Neuronal stem cell (in vitro differentiated cells): ENCODE measurements around the gene MIR17HG.

ENCODE experiments used
- DNase-seq: peaks from one replicate; pipeline ENCODE4 v3.0.0-alpha.2; 2013; ENCODE audit warnings: low spot score
- H2AFZ ChIP-seq: one replicate; pipeline ENCODE4 v1.6.1; 2013; ENCODE audit warnings: mild to moderate bottlenecking, low read length, inconsistent platforms
- H2AK5ac ChIP-seq: 2 replicates; pipeline ENCODE4 v1.6.1; 2013; ENCODE audit warnings: low read depth, mild to moderate bottlenecking, inconsistent platforms, low read length, moderate library complexity, mixed read lengths
- H2BK120ac ChIP-seq: 2 replicates; pipeline ENCODE4 v1.6.1; 2013; ENCODE audit warnings: low read depth, mild to moderate bottlenecking, inconsistent platforms, low read length, moderate library complexity, mixed read lengths
- H2BK12ac ChIP-seq: one replicate; pipeline ENCODE4 v1.6.1; 2013; ENCODE audit warnings: low read length, inconsistent platforms
- H2BK15ac ChIP-seq: 2 replicates; pipeline ENCODE4 v1.6.1; 2013; ENCODE audit warnings: mild to moderate bottlenecking, low read length, inconsistent platforms, mixed read lengths
- H2BK5ac ChIP-seq: one replicate; pipeline ENCODE4 v1.6.1; 2013; ENCODE audit warnings: inconsistent platforms, mild to moderate bottlenecking, low read length, moderate library complexity
- H3K14ac ChIP-seq: one replicate; pipeline ENCODE4 v1.6.1; 2013; ENCODE audit warnings: low read length, inconsistent platforms
- H3K18ac ChIP-seq: 2 replicates; pipeline ENCODE4 v1.6.1; 2013; ENCODE audit warnings: low read length, inconsistent platforms
- H3K23ac ChIP-seq: 2 replicates; pipeline ENCODE4 v1.6.1; 2013; ENCODE audit warnings: low read depth, mild to moderate bottlenecking, mixed read lengths, low read length, inconsistent platforms; ENCODE audit not compliant: poor library complexity
- H3K27ac ChIP-seq: replicated peaks from 3 replicates; pipeline ENCODE4 v1.5.1; 2013; ENCODE audit warnings: low read length, inconsistent platforms
- H3K27me3 ChIP-seq, 3 experiments: 2 replicates each; pipeline ENCODE4 v1.6.1; 2013; ENCODE audit warnings: low read length in 3 of 3, mild to moderate bottlenecking in 2 of 3, inconsistent platforms in 1 of 3, low read depth in 1 of 3, mixed read lengths in 1 of 3, moderate library complexity in 1 of 3; ENCODE audit not compliant: control insufficient read depth in 3 of 3, insufficient read depth in 3 of 3
- H3K36me3 ChIP-seq, 2 donors: replicated peaks in 1 of 2; 2 replicates each; pipeline ENCODE4 v1.6.1; 2013; ENCODE audit warnings: low read length in 2 of 2; ENCODE audit not compliant: control insufficient read depth in 2 of 2, insufficient read depth in 2 of 2
- H3K4ac ChIP-seq: 2 replicates; pipeline ENCODE4 v1.6.1; 2013; ENCODE audit warnings: inconsistent platforms, mild to moderate bottlenecking, low read length, moderate library complexity
- H3K4me1 ChIP-seq, 2 donors: 1 replicate in 1 of 2; 2 replicates in 1 of 2; pipeline ENCODE4 v1.6.1; 2013; ENCODE audit warnings: low read length in 2 of 2, low read depth in 1 of 2; ENCODE audit not compliant: control insufficient read depth in 2 of 2, insufficient read depth in 1 of 2
- H3K4me2 ChIP-seq: one replicate; pipeline ENCODE4 v1.6.1; 2013; ENCODE audit warnings: mild to moderate bottlenecking, low read length, inconsistent platforms; ENCODE audit not compliant: insufficient read depth, poor library complexity, severe bottlenecking
- H3K4me3 ChIP-seq, 2 donors: 2 replicates each; pipeline ENCODE4 v1.5.1; 2013; ENCODE audit warnings: low read length in 2 of 2, mild to moderate bottlenecking in 2 of 2, inconsistent platforms in 1 of 2, moderate library complexity in 1 of 2
- H3K79me1 ChIP-seq: one replicate; pipeline ENCODE4 v1.6.1; 2013; ENCODE audit warnings: low read depth, mild to moderate bottlenecking, inconsistent platforms, low read length, moderate library complexity
- H3K9ac ChIP-seq: one replicate; pipeline ENCODE4 v1.6.1; 2013; ENCODE audit warnings: mild to moderate bottlenecking, low read depth, low read length, inconsistent platforms; ENCODE audit not compliant: poor library complexity
- H3K9me3 ChIP-seq, 2 donors: replicated peaks in 1 of 2; 2 replicates each; pipeline versions ENCODE3 to v1.6.1; 2013; ENCODE audit warnings: low read length in 2 of 2, mild to moderate bottlenecking in 2 of 2, inconsistent platforms in 1 of 2, low read depth in 1 of 2, mixed read lengths in 1 of 2, moderate library complexity in 1 of 2; ENCODE audit not compliant: control insufficient read depth in 2 of 2, insufficient read depth in 1 of 2
- H4K8ac ChIP-seq: one replicate; pipeline ENCODE4 v1.6.1; 2013; ENCODE audit warnings: low read depth, mild to moderate bottlenecking, inconsistent platforms, low read length, moderate library complexity
- H4K91ac ChIP-seq: one replicate; pipeline ENCODE4 v1.6.1; 2013; ENCODE audit warnings: low read length, low read depth, mild to moderate bottlenecking, inconsistent platforms; ENCODE audit not compliant: poor library complexity
- WGBS, 2 donors: extraction: QIAGEN DNeasy Blood & Tissue Kit; methylation state at CpG; one replicate each; pipeline ENCODE4 v1.1.7; 2013; ENCODE audit warnings: missing lambda C conversion rate in 2 of 2, mixed read lengths in 1 of 2; ENCODE audit not compliant: insufficient read length in 2 of 2, insufficient replicate concordance in 1 of 2; ENCODE audit errors: extremely low coverage in 2 of 2; 5-methylcytosine and 5-hydroxymethylcytosine counted together

Gene MIR17HG

DNA sequence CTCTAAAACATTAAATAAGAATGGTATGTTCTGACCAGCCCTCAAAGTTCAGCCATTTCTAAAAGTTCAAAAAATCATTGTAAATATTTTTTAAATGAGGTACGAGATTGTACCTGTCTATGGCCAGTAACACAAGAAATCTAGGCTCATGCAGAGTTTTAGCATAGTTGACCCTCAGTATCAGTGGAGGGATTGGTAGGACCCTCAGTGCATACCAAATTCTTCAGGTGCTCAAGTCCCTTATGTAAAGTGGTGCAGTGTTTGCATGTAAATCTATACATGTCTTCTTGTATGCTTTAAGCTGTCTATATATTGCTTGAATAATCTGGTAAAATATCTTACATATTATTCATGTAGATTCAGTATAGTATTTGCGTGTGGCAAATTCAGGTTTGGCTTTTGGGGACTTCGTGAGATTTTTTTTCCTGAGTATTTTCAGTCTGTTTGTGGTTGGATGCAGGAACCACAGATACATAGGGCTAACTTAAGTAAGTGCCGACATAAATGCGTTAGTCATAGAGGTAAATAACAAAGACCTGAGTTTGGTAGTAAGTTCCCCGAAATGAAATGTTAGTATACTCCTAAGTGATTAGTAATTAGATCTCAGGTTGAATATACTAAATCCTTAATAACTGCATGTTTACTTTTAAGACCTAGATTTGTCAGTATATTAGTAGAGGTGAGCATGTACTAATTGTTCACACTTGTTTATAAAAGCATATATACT is 7.8 kb downstream of the MIR17HG start:
- Histone ChIP-seq H3K14ac (no peak overlapping the region), H3K4ac (no peak overlapping the region), H3K4me2 (no peak overlapping the region), H3K9me3 (no peaks in the 10 kb centered on the region), H3K23ac (no peak overlapping the region), H3K9ac (no peak overlapping the region), H3K27me3 (no peaks in the 10 kb centered on the region), H3K36me3 (peaks cover 30 to 81% of the 10 kb centered on the region in 2 donors), H4K8ac (no peak overlapping the region), H3K4me3 (no peak overlapping the region), H2BK12ac (no peak overlapping the region), H3K79me1 (no peaks in the 10 kb centered on the region), H2BK5ac (no peak overlapping the region), H2BK120ac (no peak overlapping the region), H2BK15ac (no peak overlapping the region), H4K91ac (no peak overlapping the region), H2AFZ (no peak overlapping the region), H3K18ac (no peak overlapping the region), H3K27ac (no peak overlapping the region), H3K4me1 (peaks cover 6 to 22% of the 10 kb centered on the region in 2 donors), H2AK5ac (no peak overlapping the region)
- no peak for DNase-seq
- no CpG with 5 or more reads among the region's 6 CpGs for WGBS, 2 donors

DNA sequence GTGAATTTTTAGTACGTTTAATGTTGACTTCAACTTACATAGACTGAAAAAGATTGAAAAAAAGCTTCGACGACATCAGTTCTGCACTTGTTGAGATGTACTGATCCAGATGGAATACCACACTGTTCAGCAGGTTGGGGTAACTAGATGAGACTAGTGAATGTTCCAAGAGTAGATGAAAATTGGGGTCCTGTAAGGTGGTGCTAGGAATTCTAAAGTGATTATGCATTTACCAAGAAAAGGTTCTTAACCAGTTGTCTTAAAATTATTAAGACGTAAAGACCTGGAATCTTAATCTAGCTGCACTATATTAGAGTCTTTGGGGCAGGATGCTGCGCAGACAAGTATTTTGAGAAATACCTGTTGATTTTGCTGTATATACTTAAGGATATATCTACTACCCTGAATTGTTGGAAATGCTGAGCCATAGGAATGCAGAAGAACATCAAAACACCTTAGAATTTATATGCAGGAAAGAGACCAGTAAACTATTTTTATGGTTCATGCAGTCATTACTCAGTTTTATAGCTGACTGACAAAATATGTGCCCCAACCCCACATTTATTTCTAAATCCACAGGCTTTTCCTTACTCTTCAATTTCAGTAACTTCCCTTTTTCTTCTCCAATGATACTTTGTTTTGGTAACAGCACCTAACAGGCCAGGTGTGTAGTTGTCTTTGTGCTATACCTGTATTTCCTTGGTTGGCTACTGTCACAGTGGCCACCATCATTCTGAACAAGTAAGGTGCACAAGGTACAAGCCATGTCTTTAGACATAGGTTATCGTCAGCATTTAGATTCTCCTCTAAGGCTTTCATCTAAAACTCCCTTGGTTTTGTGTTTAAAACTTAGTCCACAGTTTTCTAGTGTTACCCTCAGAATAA is 8.6 kb downstream of the MIR17HG start:
- H3K4me1 ChIP-seq, result peaks cover 2 to 13% of the 10 kb centered on the region in 2 donors
- H4K91ac ChIP-seq, result no peak overlapping the region
- no peak overlapping the region for H2BK120ac ChIP-seq
- no peak overlapping the region for H3K9ac ChIP-seq
- no peak overlapping the region for H3K4ac ChIP-seq
- H4K8ac ChIP-seq, result no peak overlapping the region
- no peak overlapping the region for H2AFZ ChIP-seq
- no peak overlapping the region for H3K27ac ChIP-seq
- H3K27me3 ChIP-seq, result no peaks in the 10 kb centered on the region
- no peak overlapping the region for H2AK5ac ChIP-seq
- no peak overlapping the region for H3K18ac ChIP-seq
- no peak overlapping the region for H3K23ac ChIP-seq
- no peak overlapping the region for H3K4me3 ChIP-seq
- DNase-seq, result no peak
- H2BK15ac ChIP-seq, result no peak overlapping the region
- H2BK12ac ChIP-seq, result no peak overlapping the region
- H3K79me1 ChIP-seq, result no peaks in the 10 kb centered on the region
- peaks cover 24 to 73% of the 10 kb centered on the region in 2 donors for H3K36me3 ChIP-seq
- H3K4me2 ChIP-seq, result no peak overlapping the region
- H3K9me3 ChIP-seq, result no peaks in the 10 kb centered on the region
- no peak overlapping the region for H3K14ac ChIP-seq
- no peak overlapping the region for H2BK5ac ChIP-seq
- WGBS, 2 donors, result no CpG with 5 or more reads among the region's 6 CpGs

DNA sequence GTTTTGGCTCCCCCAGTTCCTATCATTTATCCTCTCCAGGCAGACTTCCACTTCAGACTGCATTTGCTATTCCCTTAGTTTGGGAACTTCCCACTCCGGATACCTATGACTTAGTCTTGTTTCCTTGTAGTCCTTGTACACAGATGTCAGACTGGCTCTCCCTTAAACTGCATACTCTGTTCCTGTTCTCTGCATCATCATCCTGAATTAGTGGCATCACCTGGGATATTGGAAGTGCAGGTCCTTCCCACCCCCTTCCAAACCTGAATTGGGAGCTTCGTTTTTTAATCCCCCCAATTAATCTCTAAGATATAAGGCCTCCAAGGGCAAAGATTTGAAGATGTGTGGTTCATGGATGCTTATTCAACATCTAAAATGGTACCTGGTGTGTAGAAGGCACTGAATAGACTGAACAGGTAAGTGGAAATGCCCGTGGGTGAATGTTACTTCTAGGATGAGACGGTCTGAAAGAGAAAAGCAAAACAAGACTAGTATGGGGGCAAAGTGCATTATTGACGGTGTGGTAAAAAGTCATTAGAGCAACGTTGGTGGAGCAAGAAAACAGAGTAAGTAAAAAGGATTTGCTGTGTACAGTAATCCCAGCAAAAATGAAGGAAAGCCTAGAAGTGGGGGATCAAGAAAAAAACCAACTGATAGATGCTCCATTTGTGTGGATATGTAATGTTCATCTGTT is 9.6 kb downstream of the MIR17HG start:
- Histone ChIP-seq H3K14ac (no peak overlapping the region), H3K36me3 (peaks cover 22 to 63% of the 10 kb centered on the region in 2 donors), H3K27me3 (no peaks in the 10 kb centered on the region), H4K8ac (no peak overlapping the region), H2BK120ac (no peak overlapping the region), H2AFZ (no peak overlapping the region), H2BK12ac (no peak overlapping the region), H2BK15ac (no peak overlapping the region), H3K9me3 (no peaks in the 10 kb centered on the region), H3K4ac (no peak overlapping the region), H4K91ac (no peak overlapping the region), H3K4me3 (no peak overlapping the region), H3K4me2 (no peak overlapping the region), H3K18ac (no peak overlapping the region), H3K4me1 (peaks cover 0 to 3% of the 10 kb centered on the region in 2 donors), H2AK5ac (no peak overlapping the region), H2BK5ac (no peak overlapping the region), H3K23ac (no peak overlapping the region), H3K27ac (no peak overlapping the region), H3K9ac (no peak overlapping the region), H3K79me1 (no peaks in the 10 kb centered on the region)
- no CpG with 5 or more reads among the region's 6 CpGs for WGBS, 2 donors
- DNase-seq, result no peak
